Vagina (tissue), 2 donors: ENCODE measurements around the gene DTX3L. TPM values are rescaled to one million over a fixed set of nuclear protein-coding genes. Genes with fewer than 3 reads are reported as not detected.

Experiments used
- DNase-seq, 2 donors: peaks; one replicate each; pipeline ENCODE4 v3.0.0-alpha.2; 2017; ENCODE audit errors: extremely low spot score in 2 of 2
- H3K27ac ChIP-seq: fragments of 200-600 bp; sonication (generic); one replicate; pipeline ENCODE4 v1.5.1; 2019
- H3K27me3 ChIP-seq: fragments of 200-600 bp; sonication (generic); one replicate; pipeline ENCODE4 v1.5.1; 2019
- H3K36me3 ChIP-seq, 2 donors: fragments of 200-600 bp; sonication (generic); one replicate each; pipeline ENCODE4 v1.5.1; 2017 to 2019
- H3K4me1 ChIP-seq: fragments of 200-600 bp; sonication (generic); one replicate; pipeline ENCODE4 v1.5.1; 2019
- H3K4me3 ChIP-seq, 2 donors: fragments of 200-600 bp; sonication (generic); 1 replicate in 1 of 2; 2 replicates in 1 of 2; pipeline ENCODE4 v1.5.1; 2016 to 2019
- H3K9me3 ChIP-seq: fragments of 200-600 bp; sonication (generic); one replicate; pipeline ENCODE4 v1.5.1; 2019
- CTCF ChIP-seq, 3 experiments: fragments of 450-650 bp in 2 of 3; fragments of 200-600 bp in 1 of 3; sonication (generic) in 1 of 3; IDR thresholded peaks; one replicate each; pipeline ENCODE4 v1.5.1; 2017 to 2019; ENCODE audit warnings: antibody characterized with exemption in 3 of 3, mild to moderate bottlenecking in 2 of 3, moderate library complexity in 2 of 3
- POLR2A ChIP-seq, 2 donors: fragments of 450-650 bp; IDR thresholded peaks; one replicate each; pipeline ENCODE4 v1.6.1; 2017; ENCODE audit warnings: antibody characterized with exemption in 2 of 2, mild to moderate bottlenecking in 2 of 2, moderate library complexity in 2 of 2
- POLR2AphosphoS5 ChIP-seq, 2 donors: sonication (generic); formaldehyde crosslinking; IDR thresholded peaks; one replicate each; pipeline ENCODE4 v1.9.0; 2017; ENCODE audit warnings: antibody characterized with exemption in 2 of 2, mild to moderate bottlenecking in 2 of 2, low read depth in 1 of 2; ENCODE audit not compliant: insufficient read depth in 1 of 2
- intact Hi-C: fragments of 100-400 bp; cut with DNase I; formaldehyde crosslinking; loops from one replicate; pipeline ENCODE4 v1.15.1; 2023
- total RNA-seq: library from RNA; depleted of rRNA; stranded (reverse); fragments of >200 nt; gene quantifications from one replicate; pipeline ENCODE4 v1.2.3, GENCODE V29; 2016

The DTX3L gene
- total RNA-seq, 1 donor from 2014 or later: 17.7 TPM

GRCh38 chr3:122608916-122609315 lies 44.8 kb downstream of the DTX3L start:
- H3K4me3 ChIP-seq: no peak overlapping the region
- no peaks in the 10 kb centered on the region for H3K4me1 ChIP-seq
- H3K27ac ChIP-seq: no peak overlapping the region
- H3K36me3 ChIP-seq: no peaks in the 10 kb centered on the region
- no peaks in the 10 kb centered on the region for H3K9me3 ChIP-seq
- TF ChIP-seq CTCF (IDR thresholded peaks at IDR 0.05) (no peak), POLR2A (IDR thresholded peaks at IDR 0.05) (no peak), POLR2AphosphoS5 (IDR thresholded peaks at IDR 0.05; ENCODE audit: insufficient read depth in 1 of 2, low read depth in 1 of 2) (no peak)
- H3K27me3 ChIP-seq: no peaks in the 10 kb centered on the region
- no peak for DNase-seq
- intact Hi-C loops: no loop called here

GRCh38 chr3:122609798-122610559 lies 45.8 kb downstream of the DTX3L start:
- Histone ChIP-seq H3K27ac (no peak overlapping the region), H3K4me3 (no peak overlapping the region), H3K36me3 (no peaks in the 10 kb centered on the region), H3K4me1 (no peaks in the 10 kb centered on the region), H3K9me3 (no peaks in the 10 kb centered on the region), H3K27me3 (no peaks in the 10 kb centered on the region)
- intact Hi-C loops: no loop called here
- TF ChIP-seq POLR2AphosphoS5 (IDR thresholded peaks at IDR 0.05; ENCODE audit: insufficient read depth in 1 of 2, low read depth in 1 of 2): no peak
- no peak for TF ChIP-seq POLR2A (IDR thresholded peaks at IDR 0.05)
- TF ChIP-seq CTCF (IDR thresholded peaks at IDR 0.05): no peak
- no peak for DNase-seq

- TF ChIP-seq POLR2A (IDR thresholded peaks at IDR 0.05) (no peak), POLR2AphosphoS5 (IDR thresholded peaks at IDR 0.05; ENCODE audit: insufficient read depth in 1 of 2, low read depth in 1 of 2) (no peak), CTCF (IDR thresholded peaks at IDR 0.05) (no peak)
- Histone ChIP-seq H3K9me3 (no peaks in the 10 kb centered on the region), H3K4me3 (no peak overlapping the region), H3K36me3 (no peaks in the 10 kb centered on the region), H3K27me3 (no peaks in the 10 kb centered on the region), H3K27ac (no peak overlapping the region), H3K4me1 (no peaks in the 10 kb centered on the region)
- intact Hi-C loops: no loop called here
- DNase-seq: no peak
These were observed 48.6 kb downstream of the DTX3L start for GRCh38 chr3:122612696-122613095.

GRCh38 chr3:122615303-122615702 lies 51.2 kb downstream of the DTX3L start:
- H3K36me3 ChIP-seq: no peaks in the 10 kb centered on the region
- H3K27me3 ChIP-seq: no peaks in the 10 kb centered on the region
- intact Hi-C loops: no loop called here
- no peak overlapping the region for H3K4me3 ChIP-seq
- no peaks in the 10 kb centered on the region for H3K9me3 ChIP-seq
- no peak for DNase-seq
- H3K4me1 ChIP-seq: no peaks in the 10 kb centered on the region
- no peak for TF ChIP-seq POLR2A (IDR thresholded peaks at IDR 0.05)
- no peak for TF ChIP-seq CTCF (IDR thresholded peaks at IDR 0.05)
- TF ChIP-seq POLR2AphosphoS5 (IDR thresholded peaks at IDR 0.05; ENCODE audit: insufficient read depth in 1 of 2, low read depth in 1 of 2): no peak
- no peak overlapping the region for H3K27ac ChIP-seq

- H3K4me1 ChIP-seq: no peaks in the 10 kb centered on the region
- intact Hi-C loops: no loop called here
- H3K36me3 ChIP-seq: no peaks in the 10 kb centered on the region
- no peaks in the 10 kb centered on the region for H3K27me3 ChIP-seq
- no peak overlapping the region for H3K27ac ChIP-seq
- no peak overlapping the region for H3K4me3 ChIP-seq
- no peaks in the 10 kb centered on the region for H3K9me3 ChIP-seq
- TF ChIP-seq POLR2A (IDR thresholded peaks at IDR 0.05): no peak
- TF ChIP-seq CTCF (IDR thresholded peaks at IDR 0.05): no peak
- TF ChIP-seq POLR2AphosphoS5 (IDR thresholded peaks at IDR 0.05; ENCODE audit: insufficient read depth in 1 of 2, low read depth in 1 of 2): no peak
- DNase-seq: no peak
These were observed 54.5 kb downstream of the DTX3L start for GRCh38 chr3:122618614-122619013.
